Measurements from ENCODE around the gene ZSWIM5. TPM values are rescaled to one million over a fixed set of nuclear protein-coding genes. Genes with fewer than 3 reads are reported as not detected.

Gene ZSWIM5
- total and polyA plus RNA-seq, 4 donors = 0.67 to 2.9 (median 1.3) TPM

GRCh38 chr1:45200906-45201500 is 5.4 kb downstream of the ZSWIM5 start:
- no peak for DNase-seq (ENCODE audit: low spot score)
- no peaks in the 10 kb centered on the region for H3K9me3 ChIP-seq (ENCODE audit: control insufficient read depth in 4 of 4, low read length in 3 of 4)
- peaks cover 0 to 6% (median 2%) of the 10 kb centered on the region in 4 donors for H3K4me1 ChIP-seq (ENCODE audit: control insufficient read depth in 4 of 4, insufficient read depth in 4 of 4, low read length in 3 of 4)
- H3K4me3 ChIP-seq (ENCODE audit: low read depth in 1 of 3, low read length in 3 of 3) = no peak overlapping the region
- H3K9ac ChIP-seq (ENCODE audit: low read depth in 1 of 2, low read length in 2 of 2) = no peak overlapping the region
- 96% methylated on average over 3 of the region's 3 CpGs for WGBS
- no peaks in the 10 kb centered on the region for H3K36me3 ChIP-seq (ENCODE audit: control insufficient read depth in 4 of 4, insufficient read depth in 3 of 4, low read depth in 1 of 4, low read length in 3 of 4)
- H3K27me3 ChIP-seq (ENCODE audit: control insufficient read depth in 4 of 4, insufficient read depth in 4 of 4, low read length in 3 of 4) = no peaks in the 10 kb centered on the region
- TF ChIP-seq SP1 (IDR thresholded peaks at IDR 0.05) (no peak), HNF4G (IDR thresholded peaks at IDR 0.05) (no peak), CTCF (IDR thresholded peaks at IDR 0.05; ENCODE audit: low read depth, low read length, missing input control) (no peak), GABPA (IDR thresholded peaks at IDR 0.05 in 1 of 2, conservative IDR thresholded peaks at IDR 0.05 in 1 of 2) (no peak), MAX (IDR thresholded peaks at IDR 0.05) (no peak), HNF4A (conservative IDR thresholded peaks at IDR 0.05) (no peak), NR2F2 (IDR thresholded peaks at IDR 0.05) (no peak), ZBTB33 (IDR thresholded peaks at IDR 0.05) (no peak), REST (IDR thresholded peaks at IDR 0.05) (no peak), TAF1 (conservative IDR thresholded peaks at IDR 0.05) (no peak), RXRA (IDR thresholded peaks at IDR 0.05) (no peak), FOXA2 (IDR thresholded peaks at IDR 0.05) (no peak), JUND (IDR thresholded peaks at IDR 0.05) (no peak), FOXA1 (IDR thresholded peaks at IDR 0.05) (no peak), EGR1 (IDR thresholded peaks at IDR 0.05; ENCODE audit: low read depth in 2 of 2) (no peak), YY1 (IDR thresholded peaks at IDR 0.05) (no peak)
- no peak overlapping the region for H3K27ac ChIP-seq (ENCODE audit: low read depth in 1 of 2, low read length in 2 of 2)

GRCh38 chr1:45200435-45200834 is 6.0 kb downstream of the ZSWIM5 start:
- Histone ChIP-seq H3K9me3 (ENCODE audit: control insufficient read depth in 4 of 4, low read length in 3 of 4) (no peaks in the 10 kb centered on the region), H3K36me3 (ENCODE audit: control insufficient read depth in 4 of 4, insufficient read depth in 3 of 4, low read depth in 1 of 4, low read length in 3 of 4) (no peaks in the 10 kb centered on the region), H3K9ac (ENCODE audit: low read depth in 1 of 2, low read length in 2 of 2) (no peak overlapping the region), H3K4me3 (ENCODE audit: low read depth in 1 of 3, low read length in 3 of 3) (no peak overlapping the region), H3K27me3 (ENCODE audit: control insufficient read depth in 4 of 4, insufficient read depth in 4 of 4, low read length in 3 of 4) (no peaks in the 10 kb centered on the region), H3K27ac (ENCODE audit: low read depth in 1 of 2, low read length in 2 of 2) (no peak overlapping the region), H3K4me1 (ENCODE audit: control insufficient read depth in 4 of 4, insufficient read depth in 4 of 4, low read length in 3 of 4) (peaks cover 0 to 5% (median under 1%) of the 10 kb centered on the region in 4 donors)
- DNase-seq (ENCODE audit: low spot score) = no peak
- TF ChIP-seq HNF4G (IDR thresholded peaks at IDR 0.05) = no peak
- TF ChIP-seq ZBTB33 (IDR thresholded peaks at IDR 0.05) = no peak
- TF ChIP-seq NR2F2 (IDR thresholded peaks at IDR 0.05) = no peak
- TF ChIP-seq SP1 (IDR thresholded peaks at IDR 0.05) = no peak
- no peak for TF ChIP-seq HNF4A (conservative IDR thresholded peaks at IDR 0.05)
- TF ChIP-seq TAF1 (conservative IDR thresholded peaks at IDR 0.05) = no peak
- no peak for TF ChIP-seq EGR1 (IDR thresholded peaks at IDR 0.05; ENCODE audit: low read depth in 2 of 2)
- TF ChIP-seq ATF3 (IDR thresholded peaks at IDR 0.05) = no peak
- TF ChIP-seq FOXA2 (IDR thresholded peaks at IDR 0.05) = no peak

Data from liver (tissue), 9 donors.